ENCODE data around the gene SPDYC. TPM values are rescaled to one million over a fixed set of nuclear protein-coding genes. Genes with fewer than 3 reads are reported as not detected.

The SPDYC gene
- polyA plus RNA-seq, 2 donors = not detected

- Histone ChIP-seq H3K27me3 (ENCODE audit: control insufficient read depth in 1 of 2, insufficient read depth in 2 of 2, low read length in 2 of 2) (no peaks in the 10 kb centered on the region), H3K27ac (ENCODE audit: low read depth in 2 of 2, low read length in 1 of 2) (peak overlapping the region; percentile 99), H3K4me1 (ENCODE audit: control insufficient read depth in 2 of 2, insufficient read depth in 2 of 2, low read length in 1 of 2) (peaks cover 7 to 16% of the 10 kb centered on the region in 2 donors), H3K9me3 (ENCODE audit: control insufficient read depth in 2 of 2, insufficient read depth in 1 of 2, low read depth in 1 of 2, low read length in 1 of 2) (no peaks in the 10 kb centered on the region), H3K36me3 (ENCODE audit: control insufficient read depth in 2 of 2, insufficient read depth in 2 of 2, low read length in 1 of 2) (peaks cover 14 to 28% of the 10 kb centered on the region in 2 donors), H3K4me3 (ENCODE audit: low read depth in 1 of 2, low read length in 2 of 2) (peak overlapping the region; percentile 76 to 88)
- 20 to 26% methylated on average over 23 of the region's 23 CpGs for WGBS, 2 donors
Measured at GRCh38 chr11:65182258-65183170, 12.5 kb downstream of the SPDYC start.

- Histone ChIP-seq H3K27me3 (ENCODE audit: control insufficient read depth in 1 of 2, insufficient read depth in 2 of 2, low read length in 2 of 2) (no peaks in the 10 kb centered on the region), H3K36me3 (ENCODE audit: control insufficient read depth in 2 of 2, insufficient read depth in 2 of 2, low read length in 1 of 2) (peaks cover 14 to 34% of the 10 kb centered on the region in 2 donors), H3K4me1 (ENCODE audit: control insufficient read depth in 2 of 2, insufficient read depth in 2 of 2, low read length in 1 of 2) (peaks cover 7 to 16% of the 10 kb centered on the region in 2 donors), H3K27ac (ENCODE audit: low read depth in 2 of 2, low read length in 1 of 2) (peak overlapping the region; percentile 99), H3K4me3 (ENCODE audit: low read depth in 1 of 2, low read length in 2 of 2) (peak overlapping the region; percentile 76 to 88), H3K9me3 (ENCODE audit: control insufficient read depth in 2 of 2, insufficient read depth in 1 of 2, low read depth in 1 of 2, low read length in 1 of 2) (no peaks in the 10 kb centered on the region)
- 46 to 55% methylated on average over 19 of the region's 19 CpGs for WGBS, 2 donors
Measured at GRCh38 chr11:65183201-65183891, 13.3 kb downstream of the SPDYC start.

- Histone ChIP-seq H3K27ac (ENCODE audit: low read depth in 2 of 2, low read length in 1 of 2) (peak overlapping the region; percentile 99), H3K4me3 (ENCODE audit: low read depth in 1 of 2, low read length in 2 of 2) (peak overlapping the region; percentile 49 to 88), H3K27me3 (ENCODE audit: control insufficient read depth in 1 of 2, insufficient read depth in 2 of 2, low read length in 2 of 2) (no peaks in the 10 kb centered on the region), H3K9me3 (ENCODE audit: control insufficient read depth in 2 of 2, insufficient read depth in 1 of 2, low read depth in 1 of 2, low read length in 1 of 2) (no peaks in the 10 kb centered on the region), H3K4me1 (ENCODE audit: control insufficient read depth in 2 of 2, insufficient read depth in 2 of 2, low read length in 1 of 2) (peaks cover 7 to 16% of the 10 kb centered on the region in 2 donors), H3K36me3 (ENCODE audit: control insufficient read depth in 2 of 2, insufficient read depth in 2 of 2, low read length in 1 of 2) (peaks cover 14 to 42% of the 10 kb centered on the region in 2 donors)
- WGBS, 2 donors = 53 to 68% methylated on average over 22 of the region's 22 CpGs
Measured at GRCh38 chr11:65184146-65184545, 14.1 kb downstream of the SPDYC start.

GRCh38 chr11:65185171-65185570 lies 15.1 kb downstream of the SPDYC start:
- Histone ChIP-seq H3K27me3 (ENCODE audit: control insufficient read depth in 1 of 2, insufficient read depth in 2 of 2, low read length in 2 of 2) (no peaks in the 10 kb centered on the region), H3K9me3 (ENCODE audit: control insufficient read depth in 2 of 2, insufficient read depth in 1 of 2, low read depth in 1 of 2, low read length in 1 of 2) (no peaks in the 10 kb centered on the region), H3K36me3 (ENCODE audit: control insufficient read depth in 2 of 2, insufficient read depth in 2 of 2, low read length in 1 of 2) (peaks cover 20 to 50% of the 10 kb centered on the region in 2 donors), H3K27ac (ENCODE audit: low read depth in 2 of 2, low read length in 1 of 2) (no peak overlapping the region), H3K4me1 (ENCODE audit: control insufficient read depth in 2 of 2, insufficient read depth in 2 of 2, low read length in 1 of 2) (peaks cover 7 to 16% of the 10 kb centered on the region in 2 donors), H3K4me3 (ENCODE audit: low read depth in 1 of 2, low read length in 2 of 2) (no peak overlapping the region)
- WGBS, 2 donors = 80 to 91% methylated on average over 2 of the region's 2 CpGs

- Histone ChIP-seq H3K4me1 (ENCODE audit: control insufficient read depth in 2 of 2, insufficient read depth in 2 of 2, low read length in 1 of 2) (peaks cover 7 to 14% of the 10 kb centered on the region in 2 donors), H3K36me3 (ENCODE audit: control insufficient read depth in 2 of 2, insufficient read depth in 2 of 2, low read length in 1 of 2) (peaks cover 22 to 53% of the 10 kb centered on the region in 2 donors), H3K9me3 (ENCODE audit: control insufficient read depth in 2 of 2, insufficient read depth in 1 of 2, low read depth in 1 of 2, low read length in 1 of 2) (no peaks in the 10 kb centered on the region), H3K4me3 (ENCODE audit: low read depth in 1 of 2, low read length in 2 of 2) (no peak overlapping the region), H3K27ac (ENCODE audit: low read depth in 2 of 2, low read length in 1 of 2) (no peak overlapping the region), H3K27me3 (ENCODE audit: control insufficient read depth in 1 of 2, insufficient read depth in 2 of 2, low read length in 2 of 2) (no peaks in the 10 kb centered on the region)
- WGBS, 2 donors = 85% methylated on average over 18 of the region's 18 CpGs
Measured at GRCh38 chr11:65185869-65186341, 15.9 kb downstream of the SPDYC start.

- no peaks in the 10 kb centered on the region for H3K27me3 ChIP-seq (ENCODE audit: control insufficient read depth in 1 of 2, insufficient read depth in 2 of 2, low read length in 2 of 2)
- H3K4me1 ChIP-seq (ENCODE audit: control insufficient read depth in 2 of 2, insufficient read depth in 2 of 2, low read length in 1 of 2) = peaks cover 7 to 14% of the 10 kb centered on the region in 2 donors
- no peak overlapping the region for H3K4me3 ChIP-seq (ENCODE audit: low read depth in 1 of 2, low read length in 2 of 2)
- peaks cover 22 to 56% of the 10 kb centered on the region in 2 donors for H3K36me3 ChIP-seq (ENCODE audit: control insufficient read depth in 2 of 2, insufficient read depth in 2 of 2, low read length in 1 of 2)
- peak overlapping the region in 1 of 2 donors; percentile 19 for H3K27ac ChIP-seq (ENCODE audit: low read depth in 2 of 2, low read length in 1 of 2)
- H3K9me3 ChIP-seq (ENCODE audit: control insufficient read depth in 2 of 2, insufficient read depth in 1 of 2, low read depth in 1 of 2, low read length in 1 of 2) = no peaks in the 10 kb centered on the region
- 93 to 94% methylated on average over 9 of the region's 9 CpGs for WGBS, 2 donors
Measured at GRCh38 chr11:65186701-65187100, 16.7 kb downstream of the SPDYC start.

- WGBS, 2 donors = 86 to 94% methylated on average over 6 of the region's 6 CpGs
- H3K9me3 ChIP-seq (ENCODE audit: control insufficient read depth in 2 of 2, insufficient read depth in 1 of 2, low read depth in 1 of 2, low read length in 1 of 2) = no peaks in the 10 kb centered on the region
- peaks cover 7 to 13% of the 10 kb centered on the region in 2 donors for H3K4me1 ChIP-seq (ENCODE audit: control insufficient read depth in 2 of 2, insufficient read depth in 2 of 2, low read length in 1 of 2)
- peak overlapping the region in 1 of 2 donors; percentile 19 for H3K27ac ChIP-seq (ENCODE audit: low read depth in 2 of 2, low read length in 1 of 2)
- no peak overlapping the region for H3K4me3 ChIP-seq (ENCODE audit: low read depth in 1 of 2, low read length in 2 of 2)
- H3K27me3 ChIP-seq (ENCODE audit: control insufficient read depth in 1 of 2, insufficient read depth in 2 of 2, low read length in 2 of 2) = no peaks in the 10 kb centered on the region
- H3K36me3 ChIP-seq (ENCODE audit: control insufficient read depth in 2 of 2, insufficient read depth in 2 of 2, low read length in 1 of 2) = peaks cover 22 to 56% of the 10 kb centered on the region in 2 donors
Measured at GRCh38 chr11:65187146-65187675, 17.2 kb downstream of the SPDYC start.

GRCh38 chr11:65187971-65188461 lies 18.0 kb downstream of the SPDYC start:
- 94 to 95% methylated on average over 20 of the region's 20 CpGs for WGBS, 2 donors
- Histone ChIP-seq H3K27me3 (ENCODE audit: control insufficient read depth in 1 of 2, insufficient read depth in 2 of 2, low read length in 2 of 2) (no peaks in the 10 kb centered on the region), H3K4me3 (ENCODE audit: low read depth in 1 of 2, low read length in 2 of 2) (no peak overlapping the region), H3K4me1 (ENCODE audit: control insufficient read depth in 2 of 2, insufficient read depth in 2 of 2, low read length in 1 of 2) (peaks cover 6 to 9% of the 10 kb centered on the region in 2 donors), H3K36me3 (ENCODE audit: control insufficient read depth in 2 of 2, insufficient read depth in 2 of 2, low read length in 1 of 2) (peaks cover 22 to 56% of the 10 kb centered on the region in 2 donors), H3K9me3 (ENCODE audit: control insufficient read depth in 2 of 2, insufficient read depth in 1 of 2, low read depth in 1 of 2, low read length in 1 of 2) (no peaks in the 10 kb centered on the region), H3K27ac (ENCODE audit: low read depth in 2 of 2, low read length in 1 of 2) (no peak overlapping the region)

- 93 to 96% methylated on average over 18 of the region's 18 CpGs for WGBS, 2 donors
- Histone ChIP-seq H3K4me3 (ENCODE audit: low read depth in 1 of 2, low read length in 2 of 2) (no peak overlapping the region), H3K4me1 (ENCODE audit: control insufficient read depth in 2 of 2, insufficient read depth in 2 of 2, low read length in 1 of 2) (peaks cover 3 to 9% of the 10 kb centered on the region in 2 donors), H3K27ac (ENCODE audit: low read depth in 2 of 2, low read length in 1 of 2) (no peak overlapping the region), H3K27me3 (ENCODE audit: control insufficient read depth in 1 of 2, insufficient read depth in 2 of 2, low read length in 2 of 2) (no peaks in the 10 kb centered on the region), H3K9me3 (ENCODE audit: control insufficient read depth in 2 of 2, insufficient read depth in 1 of 2, low read depth in 1 of 2, low read length in 1 of 2) (no peaks in the 10 kb centered on the region), H3K36me3 (ENCODE audit: control insufficient read depth in 2 of 2, insufficient read depth in 2 of 2, low read length in 1 of 2) (peaks cover 22 to 56% of the 10 kb centered on the region in 2 donors)
Measured at GRCh38 chr11:65188486-65188885, 18.5 kb downstream of the SPDYC start.
